WTC11 (cell line): ENCODE data around the gene KRT36.

ENCODE experiments used
- CREB1 ChIP-seq: sonication (generic); formaldehyde crosslinking; IDR thresholded peaks from 2 replicates; pipeline ENCODE4 v1.8.0; 2023; ENCODE audit warnings: mild to moderate bottlenecking, missing genetic modification reagents
- MXD4 ChIP-seq: fragments of 250-450 bp; sonication (Bioruptor Pico); IDR thresholded peaks from 2 replicates; pipeline ENCODE4 v1.8.0; 2021; ENCODE audit warnings: mild to moderate bottlenecking, moderate library complexity, borderline replicate concordance
- TF ChIP-seq, protein P1 (sequence below): fragments of 200-600 bp; IDR thresholded peaks from 2 replicates; pipeline ENCODE4 v1.8.0; 2022; ENCODE audit warnings: antibody characterized with exemption
- TF ChIP-seq, protein P2 (sequence below): sonication (generic); formaldehyde crosslinking; IDR thresholded peaks from 2 replicates; pipeline ENCODE4 v1.8.1; 2023; ENCODE audit warnings: mild to moderate bottlenecking, missing genetic modification reagents, moderate library complexity
- TF ChIP-seq, protein P3 (sequence below): sonication (generic); formaldehyde crosslinking; conservative IDR thresholded peaks from 2 replicates; pipeline ENCODE4 v1.8.1; 2022; ENCODE audit warnings: mild to moderate bottlenecking, missing genetic modification reagents

DNA sequence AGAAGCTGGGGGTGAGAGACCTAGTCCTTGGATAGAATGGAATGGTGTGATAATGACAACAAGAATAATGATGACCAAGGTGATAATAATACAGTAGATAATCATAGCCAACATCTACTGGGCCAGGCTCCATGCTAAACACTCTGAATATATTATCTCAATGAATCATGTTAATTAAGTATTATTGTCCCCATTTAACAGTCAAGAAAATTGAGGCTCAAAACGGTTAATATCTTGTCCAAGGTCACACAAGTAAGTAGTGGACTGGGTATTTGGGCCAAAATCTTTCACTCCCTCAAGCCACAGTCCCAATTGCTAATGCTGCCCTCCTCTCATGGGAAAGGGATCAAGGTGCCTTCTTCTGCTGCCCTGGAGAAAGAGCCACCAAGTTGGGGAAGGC, 42.3 kb upstream of the KRT36 start:
- TF ChIP-seq MXD4 (CRISPR knock-in tag) (no peak), CREB1 (CRISPR knock-in tag) (no peak)
- TF ChIP-seq, protein P1, sequence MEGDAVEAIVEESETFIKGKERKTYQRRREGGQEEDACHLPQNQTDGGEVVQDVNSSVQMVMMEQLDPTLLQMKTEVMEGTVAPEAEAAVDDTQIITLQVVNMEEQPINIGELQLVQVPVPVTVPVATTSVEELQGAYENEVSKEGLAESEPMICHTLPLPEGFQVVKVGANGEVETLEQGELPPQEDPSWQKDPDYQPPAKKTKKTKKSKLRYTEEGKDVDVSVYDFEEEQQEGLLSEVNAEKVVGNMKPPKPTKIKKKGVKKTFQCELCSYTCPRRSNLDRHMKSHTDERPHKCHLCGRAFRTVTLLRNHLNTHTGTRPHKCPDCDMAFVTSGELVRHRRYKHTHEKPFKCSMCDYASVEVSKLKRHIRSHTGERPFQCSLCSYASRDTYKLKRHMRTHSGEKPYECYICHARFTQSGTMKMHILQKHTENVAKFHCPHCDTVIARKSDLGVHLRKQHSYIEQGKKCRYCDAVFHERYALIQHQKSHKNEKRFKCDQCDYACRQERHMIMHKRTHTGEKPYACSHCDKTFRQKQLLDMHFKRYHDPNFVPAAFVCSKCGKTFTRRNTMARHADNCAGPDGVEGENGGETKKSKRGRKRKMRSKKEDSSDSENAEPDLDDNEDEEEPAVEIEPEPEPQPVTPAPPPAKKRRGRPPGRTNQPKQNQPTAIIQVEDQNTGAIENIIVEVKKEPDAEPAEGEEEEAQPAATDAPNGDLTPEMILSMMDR: no peak
- TF ChIP-seq, protein P2, sequence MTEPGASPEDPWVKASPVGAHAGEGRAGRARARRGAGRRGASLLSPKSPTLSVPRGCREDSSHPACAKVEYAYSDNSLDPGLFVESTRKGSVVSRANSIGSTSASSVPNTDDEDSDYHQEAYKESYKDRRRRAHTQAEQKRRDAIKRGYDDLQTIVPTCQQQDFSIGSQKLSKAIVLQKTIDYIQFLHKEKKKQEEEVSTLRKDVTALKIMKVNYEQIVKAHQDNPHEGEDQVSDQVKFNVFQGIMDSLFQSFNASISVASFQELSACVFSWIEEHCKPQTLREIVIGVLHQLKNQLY (CRISPR knock-in tag): no peak
- TF ChIP-seq, protein P3, sequence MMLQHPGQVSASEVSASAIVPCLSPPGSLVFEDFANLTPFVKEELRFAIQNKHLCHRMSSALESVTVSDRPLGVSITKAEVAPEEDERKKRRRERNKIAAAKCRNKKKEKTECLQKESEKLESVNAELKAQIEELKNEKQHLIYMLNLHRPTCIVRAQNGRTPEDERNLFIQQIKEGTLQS (CRISPR knock-in tag): no peak
